A673 (cell line): ENCODE measurements around the gene GFOD2. TPM values are rescaled to one million over a fixed set of nuclear protein-coding genes. Genes with fewer than 3 reads are reported as not detected.

Experiments
- BruUV-seq: library from RNA; stranded (reverse); fragments of 400-500 nt; replicated peaks from 2 replicates; lab custom pipeline; 2021; lab: Mats Ljungman, UMichigan
- CTCF ChIA-PET: fragments of 300-600 bp; sonication (Branson Sonifier 250); formaldehyde crosslinking; loops from one replicate; lab custom pipeline; 2022; ENCODE audit warnings: antibody characterized with exemption; lab: Charles Lee
- POLR2A ChIA-PET: fragments of 300-600 bp; sonication (Branson Sonifier 250); formaldehyde crosslinking; loops from one replicate; lab custom pipeline; 2022; ENCODE audit warnings: antibody characterized with exemption; ENCODE audit not compliant: low non-redundant PET; lab: Charles Lee
- DNase-seq: peaks from one replicate; pipeline ENCODE4 v3.0.0-alpha.2; 2015; ENCODE audit warnings: low spot score
- H3K27ac ChIP-seq: fragments of 200-600 bp; sonication (generic); 2 replicates; pipeline ENCODE4 v1.5.1; 2016; ENCODE audit warnings: mixed run types, low read depth, mild to moderate bottlenecking, mixed read lengths, antibody characterized with exemption, low read length; ENCODE audit not compliant: poor library complexity, severe bottlenecking
- H3K27me3 ChIP-seq: fragments of 200-600 bp; sonication (generic); replicated peaks from 2 replicates; pipeline ENCODE4 v1.6.1; 2017; ENCODE audit warnings: mixed run types, low read depth, mild to moderate bottlenecking, mixed read lengths, antibody characterized with exemption, low read length; ENCODE audit not compliant: insufficient read depth, poor library complexity
- H3K36me3 ChIP-seq: fragments of 200-600 bp; sonication (generic); 2 replicates; pipeline ENCODE4 v1.6.1; 2016; ENCODE audit warnings: mixed run types, mild to moderate bottlenecking, mixed read lengths, antibody characterized with exemption, low read length; ENCODE audit not compliant: insufficient read depth, poor library complexity, severe bottlenecking
- H3K4me1 ChIP-seq: fragments of 200-600 bp; sonication (generic); 2 replicates; pipeline ENCODE4 v1.6.1; 2017; ENCODE audit warnings: mixed run types, mild to moderate bottlenecking, mixed read lengths, antibody characterized with exemption, low read length; ENCODE audit not compliant: insufficient read depth, poor library complexity, severe bottlenecking
- H3K4me3 ChIP-seq: fragments of 200-600 bp; sonication (generic); 2 replicates; pipeline ENCODE4 v1.5.1; 2016; ENCODE audit warnings: low read depth, mixed run types, mild to moderate bottlenecking, mixed read lengths, low read length; ENCODE audit not compliant: poor library complexity, severe bottlenecking
- H3K9me3 ChIP-seq: fragments of 200-600 bp; sonication (generic); 2 replicates; pipeline ENCODE4 v1.6.1; 2016; ENCODE audit warnings: mixed run types, low read depth, mild to moderate bottlenecking, mixed read lengths, antibody characterized with exemption, low read length; ENCODE audit not compliant: poor library complexity, severe bottlenecking
- EZH2 ChIP-seq: fragments of 200-600 bp; sonication (generic); IDR thresholded peaks from 2 replicates; pipeline ENCODE4 v1.6.1; 2017; ENCODE audit warnings: borderline replicate concordance, low read depth, mild to moderate bottlenecking, mixed read lengths, antibody characterized with exemption, low read length; ENCODE audit not compliant: poor library complexity, severe bottlenecking
- intact Hi-C: fragments of 100-400 bp; cut with micrococcal nuclease; formaldehyde crosslinking; loops from one replicate; pipeline ENCODE4 v1.10.0; 2022; ENCODE audit not compliant: unreplicated experiment
- total RNA-seq: library from RNA; stranded (reverse); gene quantifications from 2 replicates; pipeline ENCODE4 v1.2.3, GENCODE V29; 2021
- TF ChIP-seq, protein P1 (sequence below): fragments of 300-800, 200-600 bp; sonication (generic); conservative IDR thresholded peaks from 2 replicates; pipeline ENCODE4 v1.5.1; 2017; ENCODE audit warnings: low read depth, mild to moderate bottlenecking, antibody characterized with exemption, low read length, moderate library complexity, mixed read lengths

GFOD2 gene
- total RNA-seq, 1 experiment from 2014 or later, result 22.6 TPM

DNA sequence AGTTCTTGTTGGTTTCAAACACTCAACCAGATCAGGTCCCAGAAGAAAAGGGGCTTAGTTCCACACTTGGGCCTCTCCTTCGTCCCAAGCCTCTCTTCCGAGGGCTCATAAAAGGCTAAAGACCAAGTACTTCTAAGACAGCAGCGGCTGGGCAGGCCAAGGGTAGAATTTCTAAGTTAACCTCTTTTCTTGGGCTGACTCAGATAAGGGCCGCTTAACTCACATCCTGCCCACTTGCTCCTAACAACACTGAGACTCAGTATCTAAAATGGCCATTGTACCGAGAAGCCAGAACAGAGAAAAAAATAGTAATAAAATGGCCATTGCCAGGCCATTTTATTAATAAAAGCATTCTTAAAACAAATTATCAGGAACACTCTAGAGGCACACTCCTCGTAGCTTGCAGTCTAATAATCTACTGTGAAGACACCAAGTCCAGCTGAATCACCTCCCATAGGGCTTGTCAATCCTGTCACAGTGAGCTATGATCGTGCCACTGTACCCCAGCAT, 45.1 kb upstream of the GFOD2 start:
- H3K9me3 ChIP-seq, result no peaks in the 10 kb centered on the region
- CTCF ChIA-PET, result no interaction called here
- intact Hi-C loops, result no loop called here
- no peaks in the 10 kb centered on the region for H3K36me3 ChIP-seq
- POLR2A ChIA-PET, result no interaction called here
- no TSS peak for BruUV-seq
- H3K27me3 ChIP-seq, result no peaks in the 10 kb centered on the region
- H3K4me1 ChIP-seq, result no peaks in the 10 kb centered on the region
- no peak for TF ChIP-seq EZH2
- TF ChIP-seq, protein P1, sequence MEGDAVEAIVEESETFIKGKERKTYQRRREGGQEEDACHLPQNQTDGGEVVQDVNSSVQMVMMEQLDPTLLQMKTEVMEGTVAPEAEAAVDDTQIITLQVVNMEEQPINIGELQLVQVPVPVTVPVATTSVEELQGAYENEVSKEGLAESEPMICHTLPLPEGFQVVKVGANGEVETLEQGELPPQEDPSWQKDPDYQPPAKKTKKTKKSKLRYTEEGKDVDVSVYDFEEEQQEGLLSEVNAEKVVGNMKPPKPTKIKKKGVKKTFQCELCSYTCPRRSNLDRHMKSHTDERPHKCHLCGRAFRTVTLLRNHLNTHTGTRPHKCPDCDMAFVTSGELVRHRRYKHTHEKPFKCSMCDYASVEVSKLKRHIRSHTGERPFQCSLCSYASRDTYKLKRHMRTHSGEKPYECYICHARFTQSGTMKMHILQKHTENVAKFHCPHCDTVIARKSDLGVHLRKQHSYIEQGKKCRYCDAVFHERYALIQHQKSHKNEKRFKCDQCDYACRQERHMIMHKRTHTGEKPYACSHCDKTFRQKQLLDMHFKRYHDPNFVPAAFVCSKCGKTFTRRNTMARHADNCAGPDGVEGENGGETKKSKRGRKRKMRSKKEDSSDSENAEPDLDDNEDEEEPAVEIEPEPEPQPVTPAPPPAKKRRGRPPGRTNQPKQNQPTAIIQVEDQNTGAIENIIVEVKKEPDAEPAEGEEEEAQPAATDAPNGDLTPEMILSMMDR, result no peak
- no peak for DNase-seq
- H3K4me3 ChIP-seq, result no peak overlapping the region
- H3K27ac ChIP-seq, result no peak overlapping the region

DNA sequence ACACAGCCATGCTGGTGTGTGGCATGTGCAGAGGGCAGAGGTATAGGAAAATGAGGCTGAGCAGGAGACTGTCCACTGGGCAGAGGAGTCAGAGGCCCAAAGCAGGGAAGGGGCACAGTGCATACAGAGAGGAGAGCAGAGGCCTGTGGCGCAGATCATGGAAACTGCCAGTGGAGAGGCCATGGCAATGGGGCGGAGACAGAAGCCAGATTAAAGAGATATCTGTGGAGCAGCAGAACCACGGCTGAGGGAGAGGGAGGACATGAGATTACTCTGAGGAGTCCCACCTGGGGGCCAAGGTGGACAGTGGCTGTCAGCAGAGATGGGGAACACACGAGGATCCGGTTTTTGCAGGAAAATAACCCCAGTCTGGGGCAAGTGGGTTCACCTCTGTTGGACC, 44.0 kb upstream of the GFOD2 start:
- no peaks in the 10 kb centered on the region for H3K27me3 ChIP-seq
- CTCF ChIA-PET, result no interaction called here

DNA sequence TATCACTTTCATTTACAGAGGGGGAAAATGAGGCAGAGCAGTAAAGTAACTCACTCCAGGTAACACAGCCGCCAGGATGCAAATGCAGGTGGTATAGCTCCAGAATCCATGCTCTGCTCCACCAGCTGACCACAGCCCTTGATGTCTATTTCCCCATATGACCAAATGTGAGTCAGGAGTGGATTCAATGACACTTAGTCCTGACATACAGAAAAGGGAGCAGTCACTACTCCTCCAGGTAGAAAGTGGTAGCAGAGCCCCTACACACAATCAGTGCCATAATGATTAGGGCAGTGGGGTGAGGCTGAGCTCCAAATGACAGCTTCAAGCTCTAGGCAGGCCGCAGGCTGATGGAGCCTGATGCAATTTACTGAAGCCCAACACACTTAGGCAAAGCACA, 43.3 kb upstream of the GFOD2 start:
- ChIA-PET CTCF (no interaction called here), POLR2A (no interaction called here)
- Histone ChIP-seq H3K27me3 (no peaks in the 10 kb centered on the region), H3K4me1 (no peaks in the 10 kb centered on the region), H3K27ac (no peak overlapping the region), H3K4me3 (no peak overlapping the region), H3K9me3 (no peaks in the 10 kb centered on the region), H3K36me3 (no peaks in the 10 kb centered on the region)
- intact Hi-C loops, result no loop called here
- BruUV-seq, result no TSS peak
- DNase-seq, result no peak
- TF ChIP-seq, protein P1, result no peak
- TF ChIP-seq EZH2, result no peak

More for the DNA sequence above, 44.0 kb upstream of the GFOD2 start:
- Histone ChIP-seq H3K27ac (no peak overlapping the region), H3K4me1 (no peaks in the 10 kb centered on the region), H3K4me3 (no peak overlapping the region), H3K9me3 (no peaks in the 10 kb centered on the region), H3K36me3 (no peaks in the 10 kb centered on the region)
- POLR2A ChIA-PET, result no interaction called here
- BruUV-seq, result no TSS peak
- TF ChIP-seq, protein P1, result no peak
- no peak for TF ChIP-seq EZH2
- intact Hi-C loops, result no loop called here
- DNase-seq, result no peak
